ENCODE measurements around the gene SIRT2. TPM values are rescaled to one million over a fixed set of nuclear protein-coding genes. Genes with fewer than 3 reads are reported as not detected.
A peak's percentile ranks its signal among the peaks of the same experiment; 100 is the strongest.

Gene SIRT2
- polyA plus RNA-seq, 1 donor from 2014 or later, result 102 TPM

DNA sequence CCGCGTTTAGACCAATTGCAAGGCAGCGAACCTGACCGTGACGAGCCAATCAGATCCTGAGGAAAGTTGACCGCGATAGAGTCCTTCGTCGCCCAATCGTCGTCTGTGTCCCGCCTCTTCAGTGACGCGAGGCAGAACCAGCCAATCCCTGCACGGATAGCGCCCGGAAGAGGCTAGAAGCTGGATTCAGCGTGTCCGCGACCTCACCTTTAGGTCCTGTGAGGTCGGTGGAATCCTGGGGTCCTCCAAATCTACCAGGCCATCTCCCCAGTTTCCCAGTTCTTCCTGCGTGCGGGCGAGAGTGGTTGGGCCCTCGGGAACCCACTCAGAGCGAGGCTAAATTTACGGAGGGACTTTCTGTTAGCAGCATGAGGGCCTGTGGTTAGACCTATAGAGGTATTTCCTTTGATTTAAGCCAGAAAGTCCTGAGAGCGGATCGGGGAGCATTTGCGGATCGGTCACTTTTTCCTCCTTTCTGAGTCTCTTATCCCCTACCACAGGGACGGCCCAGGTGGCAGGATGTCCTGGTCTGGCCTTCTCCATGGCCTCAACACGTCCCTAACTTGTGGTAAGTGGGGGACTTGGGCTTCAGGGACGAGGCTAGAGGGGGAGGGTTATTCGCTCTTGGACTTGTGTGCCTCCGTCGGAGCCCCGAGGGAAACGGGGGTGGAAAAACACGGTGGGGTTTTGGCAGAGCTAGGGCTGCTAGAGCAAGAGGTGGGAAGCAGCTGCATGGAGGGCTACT is 31.5 kb upstream of the SIRT2 start, which contains the start of gene MRPS12:
TSS of gene MRPS12 (plus strand) at position 169 of the 745 bp plus-strand sequence. CDS start at position 520, 351 bp downstream.
- Histone ChIP-seq H3K9me2 (ENCODE audit: insufficient read depth, low read length) (no peaks in the 10 kb centered on the region), H3K9ac (ENCODE audit: low read length) (peak within 1 kb of the TSS; percentile 80), H3K9me3 (ENCODE audit: low read length) (no peaks in the 10 kb centered on the region), H3F3A (ENCODE audit: insufficient read depth, low read length, poor library complexity, severe bottlenecking) (no peaks in the 10 kb centered on the region), H3K79me2 (replicated peaks; ENCODE audit: insufficient read depth, low read length) (peaks cover 12% of the 10 kb centered on the region), H3K27me3 (ENCODE audit: insufficient read depth, low read depth, low read length) (no peaks in the 10 kb centered on the region), H4K20me1 (ENCODE audit: insufficient read depth) (no peaks in the 10 kb centered on the region), H3K4me2 (ENCODE audit: low read length) (peak within 1 kb of the TSS; percentile 90), H2AFZ (ENCODE audit: low read depth, low read length) (peak within 1 kb of the TSS; percentile 61), H3K4me3 (ENCODE audit: low read length) (peak within 1 kb of the TSS; percentile 71), H3K27ac (ENCODE audit: low read length) (peak within 1 kb of the TSS; percentile 86), H3K36me3 (ENCODE audit: insufficient read depth, low read length) (no peaks in the 10 kb centered on the region)
- TF ChIP-seq, protein P1, sequence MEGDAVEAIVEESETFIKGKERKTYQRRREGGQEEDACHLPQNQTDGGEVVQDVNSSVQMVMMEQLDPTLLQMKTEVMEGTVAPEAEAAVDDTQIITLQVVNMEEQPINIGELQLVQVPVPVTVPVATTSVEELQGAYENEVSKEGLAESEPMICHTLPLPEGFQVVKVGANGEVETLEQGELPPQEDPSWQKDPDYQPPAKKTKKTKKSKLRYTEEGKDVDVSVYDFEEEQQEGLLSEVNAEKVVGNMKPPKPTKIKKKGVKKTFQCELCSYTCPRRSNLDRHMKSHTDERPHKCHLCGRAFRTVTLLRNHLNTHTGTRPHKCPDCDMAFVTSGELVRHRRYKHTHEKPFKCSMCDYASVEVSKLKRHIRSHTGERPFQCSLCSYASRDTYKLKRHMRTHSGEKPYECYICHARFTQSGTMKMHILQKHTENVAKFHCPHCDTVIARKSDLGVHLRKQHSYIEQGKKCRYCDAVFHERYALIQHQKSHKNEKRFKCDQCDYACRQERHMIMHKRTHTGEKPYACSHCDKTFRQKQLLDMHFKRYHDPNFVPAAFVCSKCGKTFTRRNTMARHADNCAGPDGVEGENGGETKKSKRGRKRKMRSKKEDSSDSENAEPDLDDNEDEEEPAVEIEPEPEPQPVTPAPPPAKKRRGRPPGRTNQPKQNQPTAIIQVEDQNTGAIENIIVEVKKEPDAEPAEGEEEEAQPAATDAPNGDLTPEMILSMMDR (IDR thresholded peaks at IDR 0.05; ENCODE audit: poor library complexity, severe bottlenecking), result no peak
- TF ChIP-seq POLR2AphosphoS5 (IDR thresholded peaks at IDR 0.05) (peak; percentile 55), MXI1 (conservative IDR thresholded peaks at IDR 0.05; ENCODE audit: poor library complexity, severe bottlenecking) (peak; percentile 93)

DNA sequence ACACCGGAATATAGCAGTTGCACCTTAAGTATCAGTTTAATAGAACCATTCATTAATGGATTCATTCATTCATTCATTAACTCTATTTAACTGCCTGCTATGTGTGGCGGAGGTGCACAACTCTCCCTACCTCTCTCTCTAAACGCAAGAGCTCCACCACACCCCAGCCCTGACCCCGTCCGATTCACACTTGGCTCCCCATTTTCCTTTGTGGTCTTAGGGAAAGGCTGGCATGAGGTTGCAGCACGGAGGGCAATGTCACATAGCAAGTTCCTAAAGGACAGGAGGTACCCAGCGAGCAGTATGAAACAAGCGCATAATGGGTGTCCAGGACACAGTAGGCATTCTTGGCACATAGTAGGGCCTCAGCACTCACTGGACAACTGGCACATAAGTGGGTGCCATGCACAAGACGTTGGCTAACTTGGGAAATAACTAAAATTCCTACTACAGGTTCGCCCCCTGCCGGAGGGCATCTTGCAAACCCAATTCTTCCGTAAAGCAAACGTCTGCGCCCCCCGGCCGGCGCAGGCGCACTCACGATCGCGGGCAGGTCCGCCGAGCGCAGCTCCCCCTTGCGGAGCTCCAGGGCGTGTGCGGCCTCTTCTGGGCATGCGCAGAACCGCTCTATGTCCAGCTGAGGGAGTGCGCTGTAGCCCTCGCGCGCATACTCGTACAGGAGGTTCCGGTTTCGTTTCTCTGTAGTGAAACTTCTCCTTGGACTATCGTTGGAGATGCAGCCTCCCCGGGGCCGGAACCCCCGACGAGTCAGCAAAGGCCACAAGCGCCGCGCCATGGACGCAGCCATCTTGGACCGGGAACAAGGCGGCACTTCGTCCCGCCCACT is 30.7 kb upstream of the SIRT2 start, which contains the start of gene SARS2:
TSS of gene SARS2 (minus strand) at position 835 of the 847 bp plus-strand sequence. CDS start at position 808, 27 bp downstream.
- Histone ChIP-seq H4K20me1 (ENCODE audit: insufficient read depth) (no peaks in the 10 kb centered on the region), H3K9me2 (ENCODE audit: insufficient read depth, low read length) (no peaks in the 10 kb centered on the region), H3K27me3 (ENCODE audit: insufficient read depth, low read depth, low read length) (no peaks in the 10 kb centered on the region), H3K79me2 (replicated peaks; ENCODE audit: insufficient read depth, low read length) (peaks cover 12% of the 10 kb centered on the region), H3K27ac (ENCODE audit: low read length) (peak within 1 kb of the TSS; percentile 86), H3K9ac (ENCODE audit: low read length) (peak within 1 kb of the TSS; percentile 80), H3K9me3 (ENCODE audit: low read length) (no peaks in the 10 kb centered on the region), H3F3A (ENCODE audit: insufficient read depth, low read length, poor library complexity, severe bottlenecking) (no peaks in the 10 kb centered on the region), H3K4me2 (ENCODE audit: low read length) (peak within 1 kb of the TSS; percentile 90), H3K36me3 (ENCODE audit: insufficient read depth, low read length) (no peaks in the 10 kb centered on the region), H3K4me3 (ENCODE audit: low read length) (peak within 1 kb of the TSS; percentile 71), H2AFZ (ENCODE audit: low read depth, low read length) (peak within 1 kb of the TSS; percentile 61)
- TF ChIP-seq EP300 (conservative IDR thresholded peaks at IDR 0.05; ENCODE audit: poor library complexity, severe bottlenecking), result peak; percentile 77
- peak; percentile 92 for TF ChIP-seq POLR2AphosphoS5 (IDR thresholded peaks at IDR 0.05)
- peak; percentile 89 for TF ChIP-seq RAD21 (conservative IDR thresholded peaks at IDR 0.05)
- TF ChIP-seq EZH2 (IDR thresholded peaks at IDR 0.05; ENCODE audit: borderline replicate concordance, insufficient read depth, low read length, poor library complexity, severe bottlenecking), result no peak
- peak; percentile 97 for TF ChIP-seq MXI1 (conservative IDR thresholded peaks at IDR 0.05; ENCODE audit: poor library complexity, severe bottlenecking)
- TF ChIP-seq, protein P1 (IDR thresholded peaks at IDR 0.05; ENCODE audit: poor library complexity, severe bottlenecking), result peak; percentile 100
- peak; percentile 44 for TF ChIP-seq TAF1 (IDR thresholded peaks at IDR 0.05; ENCODE audit: low read depth)
- TF ChIP-seq, protein P2, sequence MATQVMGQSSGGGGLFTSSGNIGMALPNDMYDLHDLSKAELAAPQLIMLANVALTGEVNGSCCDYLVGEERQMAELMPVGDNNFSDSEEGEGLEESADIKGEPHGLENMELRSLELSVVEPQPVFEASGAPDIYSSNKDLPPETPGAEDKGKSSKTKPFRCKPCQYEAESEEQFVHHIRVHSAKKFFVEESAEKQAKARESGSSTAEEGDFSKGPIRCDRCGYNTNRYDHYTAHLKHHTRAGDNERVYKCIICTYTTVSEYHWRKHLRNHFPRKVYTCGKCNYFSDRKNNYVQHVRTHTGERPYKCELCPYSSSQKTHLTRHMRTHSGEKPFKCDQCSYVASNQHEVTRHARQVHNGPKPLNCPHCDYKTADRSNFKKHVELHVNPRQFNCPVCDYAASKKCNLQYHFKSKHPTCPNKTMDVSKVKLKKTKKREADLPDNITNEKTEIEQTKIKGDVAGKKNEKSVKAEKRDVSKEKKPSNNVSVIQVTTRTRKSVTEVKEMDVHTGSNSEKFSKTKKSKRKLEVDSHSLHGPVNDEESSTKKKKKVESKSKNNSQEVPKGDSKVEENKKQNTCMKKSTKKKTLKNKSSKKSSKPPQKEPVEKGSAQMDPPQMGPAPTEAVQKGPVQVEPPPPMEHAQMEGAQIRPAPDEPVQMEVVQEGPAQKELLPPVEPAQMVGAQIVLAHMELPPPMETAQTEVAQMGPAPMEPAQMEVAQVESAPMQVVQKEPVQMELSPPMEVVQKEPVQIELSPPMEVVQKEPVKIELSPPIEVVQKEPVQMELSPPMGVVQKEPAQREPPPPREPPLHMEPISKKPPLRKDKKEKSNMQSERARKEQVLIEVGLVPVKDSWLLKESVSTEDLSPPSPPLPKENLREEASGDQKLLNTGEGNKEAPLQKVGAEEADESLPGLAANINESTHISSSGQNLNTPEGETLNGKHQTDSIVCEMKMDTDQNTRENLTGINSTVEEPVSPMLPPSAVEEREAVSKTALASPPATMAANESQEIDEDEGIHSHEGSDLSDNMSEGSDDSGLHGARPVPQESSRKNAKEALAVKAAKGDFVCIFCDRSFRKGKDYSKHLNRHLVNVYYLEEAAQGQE (IDR thresholded peaks at IDR 0.05; ENCODE audit: borderline replicate concordance), result peak; percentile 56
- TF ChIP-seq SMC3 (conservative IDR thresholded peaks at IDR 0.05; ENCODE audit: poor library complexity), result peak; percentile 98
